ENCODE data around the gene CARM1.
"Not testable (repeated sequence)": the region's sequence is repeated elsewhere in the genome, so short reads cannot be mapped to it uniquely, and the experiment has no call there.

Gene CARM1

DNA sequence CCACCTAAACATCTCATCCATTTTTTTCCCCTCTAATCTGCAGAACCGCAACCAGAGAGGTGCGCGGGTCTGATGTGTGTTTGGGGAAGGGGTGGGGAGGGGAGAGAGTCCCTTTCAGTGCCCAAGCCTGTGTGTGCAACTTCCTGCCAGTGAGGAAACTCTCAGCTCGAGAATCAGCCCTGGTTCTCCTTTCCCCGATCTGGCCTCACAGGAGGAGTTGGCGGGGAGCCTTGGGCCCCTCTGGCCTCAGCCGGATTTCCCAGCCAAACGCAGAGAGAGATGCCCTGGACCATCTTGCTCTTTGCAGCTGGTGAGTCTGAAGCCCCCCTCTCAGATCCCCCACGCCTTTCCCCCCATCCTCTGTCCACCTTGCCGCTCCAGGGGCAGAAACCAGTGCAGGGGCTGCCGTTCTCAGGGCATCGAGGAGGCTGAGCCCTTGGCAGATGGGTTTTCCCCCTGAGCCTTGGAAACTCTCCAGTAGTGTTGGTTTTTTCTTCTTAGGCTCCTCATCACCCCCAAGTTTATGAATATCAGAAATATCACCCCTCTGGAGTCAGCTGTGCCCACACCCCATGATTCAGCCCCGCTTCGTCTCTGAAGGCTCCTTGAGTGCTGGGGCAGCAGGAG is 23.0 kb upstream of the CARM1 start, which contains the start of gene C19orf38:
Gene C19orf38, plus strand, starts transcription at position 186 of the 627 bp plus-strand sequence. Its CDS starts 94 bp downstream, at position 280.
- no peak for DNase-seq

DNA sequence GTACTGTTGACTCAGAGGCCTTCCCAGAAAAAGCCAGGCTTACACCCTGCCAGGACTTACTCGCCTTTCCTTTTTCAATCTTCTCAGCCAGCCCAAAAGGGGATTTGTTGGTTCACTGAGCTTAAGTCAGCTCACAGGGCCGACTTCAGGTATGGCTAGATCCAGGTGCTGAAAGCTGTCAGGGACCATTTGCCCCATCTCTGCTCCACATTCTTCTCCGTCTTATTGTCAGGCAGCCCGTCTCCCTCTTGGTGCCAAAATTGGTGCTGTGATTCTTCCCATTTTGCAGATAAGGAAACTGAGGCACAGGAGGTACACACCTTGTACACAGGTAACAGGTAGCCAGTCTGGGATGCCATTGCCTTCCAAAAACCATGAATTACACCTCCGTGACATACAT is 20.7 kb upstream of the CARM1 start:
- DNase-seq, result no peak

DNA sequence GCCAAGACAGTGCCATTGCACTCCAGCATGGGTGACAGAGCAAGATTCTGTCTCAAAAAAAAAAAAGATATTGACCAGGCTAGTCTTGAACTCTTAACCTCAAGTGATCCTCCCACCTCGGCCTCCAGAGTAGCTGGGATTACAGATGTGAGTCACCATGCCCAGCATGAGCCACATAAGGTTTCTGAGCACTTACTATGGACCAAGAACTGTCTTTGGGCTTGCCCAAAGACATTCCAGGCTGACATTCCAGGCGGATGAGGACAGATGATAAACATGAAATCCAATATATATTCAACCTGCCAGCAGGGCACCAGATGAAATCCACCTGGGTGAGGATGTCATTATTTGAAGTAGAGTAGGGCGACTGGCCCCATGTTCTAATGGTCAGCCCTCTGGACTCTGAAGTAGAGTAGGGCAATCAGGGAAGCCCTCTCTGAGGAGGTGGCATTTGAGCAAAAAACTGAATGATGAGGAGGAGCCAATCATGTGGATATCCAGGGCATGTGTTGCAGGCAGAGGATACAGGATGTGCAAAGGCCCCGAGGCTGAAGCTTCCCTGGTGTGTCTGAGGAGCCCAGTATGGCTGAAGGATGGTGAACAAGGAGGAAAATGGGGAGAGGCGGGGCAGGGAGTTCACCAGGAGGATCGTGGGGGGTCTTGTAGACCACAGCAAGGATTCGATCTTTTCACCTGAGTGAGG is 19.1 kb upstream of the CARM1 start:
- no peak for DNase-seq

DNA sequence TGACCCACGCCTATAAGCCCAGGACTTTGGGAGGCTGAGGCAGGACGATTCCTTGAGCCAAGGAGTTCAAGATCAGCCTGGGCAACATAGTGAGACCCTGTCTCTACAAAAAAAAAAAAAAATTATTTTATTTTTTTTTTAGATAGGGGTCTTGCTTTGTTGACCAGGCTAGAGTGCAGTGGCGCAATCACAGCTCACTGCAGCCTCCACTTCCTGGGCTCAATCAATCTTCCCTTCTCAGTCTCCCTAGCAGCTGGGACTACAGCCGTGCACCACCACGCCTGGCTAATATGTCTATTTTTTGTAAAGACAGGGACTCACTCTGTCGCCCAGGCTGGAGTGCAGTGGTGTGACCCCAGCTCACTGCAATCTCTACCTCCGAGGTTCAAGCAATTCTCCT is 18.4 kb upstream of the CARM1 start:
- DNase-seq, result no peak

DNA sequence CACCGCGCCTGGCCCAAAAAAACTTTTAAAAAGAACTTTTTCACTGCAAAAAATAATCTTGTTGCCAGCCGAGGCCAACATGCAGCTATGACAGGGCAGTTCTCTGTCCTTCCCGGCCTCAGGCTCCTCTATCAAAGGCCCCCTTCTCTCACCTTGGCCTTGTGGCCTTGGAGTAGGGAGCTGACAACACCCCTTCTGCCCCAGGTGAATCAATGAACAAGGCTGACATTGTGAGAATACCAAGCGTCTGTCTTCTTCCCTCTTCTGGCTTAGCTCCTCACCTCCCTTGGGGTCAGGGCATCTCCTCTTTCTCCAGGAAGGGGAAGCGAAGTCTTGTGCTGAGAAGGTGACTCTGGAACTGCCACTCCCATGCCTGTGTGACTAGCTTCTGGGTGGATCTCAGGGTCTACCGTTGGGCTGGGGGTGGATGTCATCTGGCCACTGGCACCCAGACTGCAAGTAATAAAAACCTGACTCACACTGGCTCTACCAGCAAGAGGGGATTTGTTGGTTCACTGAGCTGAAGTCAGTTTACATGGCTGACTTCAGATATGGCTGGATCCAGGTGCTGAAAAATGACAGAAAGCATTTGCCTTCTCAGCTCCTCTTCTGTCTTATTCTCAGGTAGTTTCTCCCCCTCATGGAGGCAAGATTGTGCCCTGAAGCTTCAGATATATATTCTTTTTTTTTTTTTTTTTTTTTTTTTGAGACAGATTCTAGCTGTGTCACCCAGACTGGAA is 16.8 kb upstream of the CARM1 start:
- DNase-seq, result no peak

DNA sequence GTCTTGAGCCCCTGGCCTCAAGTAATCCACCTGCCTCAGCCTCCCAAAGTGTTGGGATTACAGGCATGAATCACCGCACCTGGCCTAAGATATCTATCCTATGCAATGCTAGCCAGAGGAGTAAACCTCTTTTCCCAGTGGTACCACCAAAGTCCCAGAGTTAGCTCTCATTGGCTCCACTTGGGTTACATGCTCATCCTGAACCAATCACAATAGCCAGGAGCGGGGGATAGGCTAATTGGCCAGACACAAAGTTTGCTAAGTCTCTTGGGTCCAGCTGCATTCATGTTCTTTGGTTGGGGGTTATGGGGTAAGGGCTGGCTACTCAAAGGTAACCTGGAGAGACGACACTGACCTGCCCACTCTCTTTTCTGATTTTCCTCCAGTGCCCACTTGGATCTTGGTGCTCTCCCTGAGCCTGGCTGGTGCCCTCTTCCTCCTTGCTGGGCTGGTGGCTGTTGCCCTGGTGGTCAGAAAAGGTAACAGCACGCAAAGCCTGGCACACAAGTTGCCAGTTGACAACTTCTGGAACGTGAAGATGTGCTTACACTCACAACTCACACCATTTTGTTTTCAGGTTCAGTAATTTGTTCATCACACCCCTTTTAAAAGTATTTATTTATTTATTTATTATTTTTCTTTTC is 15.4 kb upstream of the CARM1 start:
- no peak for DNase-seq

DNA sequence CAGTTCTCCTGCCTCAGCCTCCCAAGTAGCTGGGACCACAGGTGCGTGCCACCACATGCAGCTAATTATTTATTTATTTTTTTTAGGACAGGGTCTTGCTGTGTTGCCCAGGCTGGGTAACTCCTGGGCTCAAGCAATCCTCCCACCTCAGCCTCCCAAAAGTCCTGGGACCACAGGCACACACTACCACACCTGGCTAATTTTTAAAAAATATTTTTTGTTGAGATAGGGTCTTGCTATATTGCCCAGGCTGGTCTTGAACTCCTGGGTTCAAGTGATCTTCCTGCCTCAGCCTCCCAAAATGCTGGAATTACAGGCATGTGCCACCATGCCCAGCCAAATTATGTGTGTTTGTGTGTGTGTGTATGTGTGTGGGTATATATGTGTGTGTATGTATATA is 14.5 kb upstream of the CARM1 start:
- DNase-seq, result not testable (repeated sequence)

DNA sequence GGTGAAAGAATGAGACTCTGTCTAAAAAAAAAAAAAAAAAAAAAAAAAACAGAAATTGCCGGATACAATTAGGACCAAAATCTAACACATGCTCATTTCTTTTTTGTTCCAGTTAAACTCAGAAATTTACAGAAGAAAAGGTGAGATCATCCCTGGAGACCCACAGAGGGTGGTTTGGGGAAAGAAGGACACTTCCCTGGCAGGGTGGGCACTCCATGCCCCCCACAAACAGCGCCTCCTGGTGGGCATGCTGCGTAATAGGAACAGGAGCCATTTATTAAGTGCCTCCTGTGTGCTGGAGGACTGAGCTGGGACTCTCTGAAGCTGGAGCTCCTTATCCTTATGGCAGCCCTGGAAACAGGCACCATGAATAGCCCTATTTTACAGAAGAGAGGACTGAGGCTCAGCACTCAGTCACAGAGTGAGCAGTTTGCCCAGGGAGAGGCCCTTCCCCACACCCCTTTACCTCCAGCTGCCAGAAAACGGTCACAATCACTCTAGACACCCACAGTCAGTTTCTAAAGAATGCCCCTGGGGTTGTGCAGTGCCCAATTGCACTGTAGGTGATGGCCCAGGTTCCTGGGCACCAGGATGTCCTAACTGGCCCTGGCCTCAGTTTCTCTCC is 13.0 kb upstream of the CARM1 start:
- DNase-seq, result no peak

DNA sequence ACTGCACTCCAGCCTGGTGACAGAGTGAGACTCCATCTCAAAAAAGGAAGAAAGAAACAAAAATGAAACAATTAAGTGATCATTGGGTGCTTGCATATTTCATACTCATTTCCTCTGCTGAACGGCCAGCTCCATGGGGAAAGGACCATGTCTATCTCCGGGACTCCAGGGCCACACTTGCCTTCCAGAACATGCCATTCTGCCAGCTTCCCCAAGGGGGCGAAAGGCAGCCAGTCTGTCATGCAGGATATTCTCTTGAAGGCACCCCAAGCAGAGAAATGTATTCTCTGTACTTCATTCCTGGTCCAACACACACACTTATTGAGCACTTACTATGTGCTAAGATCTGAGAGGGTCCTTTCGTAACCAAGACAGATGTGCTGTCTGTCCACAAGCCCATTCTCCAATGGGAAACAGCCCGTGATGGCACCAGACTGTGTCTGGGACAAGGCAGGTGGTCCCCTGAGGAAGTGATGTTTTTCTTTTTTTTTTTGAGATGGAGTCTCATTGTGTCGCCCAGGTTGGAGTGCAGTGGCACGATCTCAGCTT is 10.2 kb upstream of the CARM1 start:
- no peak for DNase-seq

DNA sequence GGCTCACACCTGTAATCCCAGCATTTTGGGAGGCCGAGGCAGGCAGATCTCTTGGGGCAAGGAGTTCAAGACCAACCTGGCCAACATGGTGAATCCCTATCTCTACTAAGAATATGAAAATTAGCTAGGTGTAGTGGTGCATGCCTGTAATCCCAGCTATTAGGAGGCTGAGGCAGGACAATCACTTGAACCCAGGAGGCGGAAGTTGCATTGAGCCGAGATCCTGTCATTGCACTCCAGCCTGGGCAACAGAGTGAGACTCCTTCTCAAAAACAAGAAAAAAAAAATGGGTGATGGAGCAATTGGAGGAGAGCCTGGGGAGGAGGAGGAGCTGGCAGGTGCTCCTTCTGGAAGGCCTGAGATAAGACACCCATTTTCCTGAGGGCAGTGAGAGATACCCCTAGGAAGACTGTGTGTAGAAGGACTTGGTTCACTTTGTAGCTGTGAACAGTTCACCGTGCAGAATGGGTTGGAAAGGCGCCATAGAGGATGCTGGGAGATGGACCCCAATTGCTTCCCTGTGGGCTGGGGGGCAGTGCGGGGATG is 8.7 kb upstream of the CARM1 start:
- DNase-seq, result no peak

DNA sequence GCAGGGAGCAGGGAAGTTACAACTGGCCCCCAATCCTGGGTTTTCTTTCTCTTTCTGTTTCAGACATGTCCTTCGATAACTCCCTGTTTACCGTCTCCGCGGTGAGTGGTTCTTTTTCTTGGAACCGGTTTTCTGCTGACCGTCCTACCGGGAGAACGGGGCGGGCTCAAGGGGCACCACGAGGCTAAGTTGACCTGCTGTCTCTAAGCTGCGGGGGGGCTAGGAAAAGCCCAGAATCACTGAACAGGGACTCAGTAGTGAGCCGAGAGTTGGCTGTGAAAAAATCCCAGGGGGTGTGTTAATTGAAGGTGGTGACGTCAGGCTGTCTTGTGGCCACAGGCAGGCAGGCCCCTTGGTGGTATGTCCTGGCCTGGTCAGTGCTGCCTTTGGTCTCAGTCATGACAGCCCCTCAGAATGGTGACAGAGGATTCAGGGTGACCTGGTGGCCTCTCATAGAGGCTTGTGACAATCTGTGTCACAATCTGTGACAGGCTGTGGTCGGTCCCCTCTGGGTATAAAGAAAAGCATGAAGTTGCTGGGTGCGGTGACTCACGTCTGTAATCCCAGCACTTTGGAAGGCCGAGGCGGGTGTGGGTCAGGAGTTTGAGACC is 8.1 kb upstream of the CARM1 start:
- no peak for DNase-seq

DNA sequence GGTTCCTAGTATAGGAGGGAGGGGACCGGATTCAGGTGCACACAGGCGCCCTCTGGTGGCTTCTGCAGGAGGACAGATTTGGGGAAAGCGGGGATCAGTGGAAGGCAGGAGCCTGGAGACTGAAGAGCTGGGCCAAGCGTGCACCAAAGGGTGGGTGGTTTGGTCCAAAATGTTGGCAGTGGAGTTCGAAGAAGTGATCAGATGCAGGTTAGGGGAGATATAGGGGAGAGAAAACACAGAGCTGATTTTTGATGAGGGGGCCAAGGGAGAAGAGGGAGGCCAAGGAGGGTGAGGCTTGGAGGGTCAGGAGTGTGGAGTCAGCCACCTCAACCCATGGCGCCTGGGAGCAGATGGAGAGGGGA is 6.8 kb upstream of the CARM1 start:
- DNase-seq, result peak; percentile 20

DNA sequence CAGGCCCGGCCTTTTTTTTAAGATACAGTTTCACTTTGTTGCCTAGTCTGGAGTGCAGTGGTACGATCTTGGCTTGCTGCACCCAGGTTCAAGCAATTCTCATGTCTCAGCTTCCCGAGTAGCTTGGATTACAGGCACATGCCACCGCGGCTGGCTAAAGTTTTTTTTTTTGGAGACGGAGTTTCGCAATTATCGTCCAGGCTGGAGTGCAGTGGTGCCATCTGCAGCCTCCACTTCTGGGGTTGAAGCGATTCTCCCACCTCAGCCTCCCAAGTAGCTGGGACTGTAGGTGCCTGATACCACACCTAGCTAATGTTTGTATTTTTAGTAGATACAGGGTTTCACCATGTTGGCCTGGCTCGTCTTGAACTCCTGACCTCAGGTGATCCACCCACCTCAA is 4.9 kb upstream of the CARM1 start:
- DNase-seq, result no peak

DNA sequence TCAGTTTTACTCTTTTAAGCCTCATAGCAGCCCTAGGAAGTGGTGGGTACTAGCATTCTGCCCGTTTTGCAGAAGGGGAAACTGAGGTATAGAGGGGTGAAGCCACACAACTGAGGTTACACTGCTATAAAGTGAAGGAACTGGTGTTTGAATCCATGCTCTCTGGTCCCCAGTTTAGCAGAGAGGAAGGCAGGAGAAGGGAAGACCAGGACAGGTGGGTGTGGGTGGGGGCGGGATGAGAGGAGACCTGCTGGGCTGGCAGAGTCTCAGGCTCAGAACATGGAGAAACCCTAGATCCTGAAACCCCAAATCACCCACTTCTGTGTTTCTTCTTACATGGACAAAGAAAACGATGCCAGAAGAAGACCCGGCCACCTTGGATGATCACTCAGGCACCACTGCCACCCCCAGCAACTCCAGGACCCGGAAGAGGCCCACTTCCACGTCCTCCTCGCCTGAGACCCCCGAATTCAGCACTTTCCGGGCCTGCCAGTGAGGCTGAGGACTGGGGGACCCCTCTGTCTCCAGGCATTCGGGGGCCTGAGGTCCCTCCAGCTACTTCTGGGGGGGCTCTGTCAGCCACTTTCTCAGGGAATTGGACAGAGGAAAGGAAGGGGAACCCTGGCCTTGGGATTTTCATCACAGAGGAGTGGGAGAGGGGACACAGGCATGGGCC is 2.3 kb upstream of the CARM1 start:
- no peak for DNase-seq

DNA sequence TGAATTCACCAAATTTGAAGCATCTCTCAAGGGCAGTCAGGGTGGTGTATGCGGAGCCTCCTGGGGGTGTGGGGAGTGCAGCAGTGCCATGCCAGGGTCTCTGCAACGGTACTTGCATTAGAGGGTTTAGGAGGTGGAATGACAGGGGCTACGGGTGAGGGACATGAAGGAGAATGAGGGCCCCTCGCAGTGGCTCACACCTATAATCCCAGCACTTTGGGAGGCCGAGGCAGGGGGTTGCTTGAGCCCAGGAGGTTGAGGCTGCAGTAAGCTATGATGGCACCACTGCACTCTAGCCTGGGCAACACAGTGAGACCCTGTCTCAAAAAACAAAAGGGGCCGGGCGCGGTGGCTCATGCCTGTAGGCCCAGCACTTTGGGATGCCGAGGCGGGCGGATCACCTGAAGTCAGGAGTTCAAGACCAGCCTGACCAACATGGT is 1.5 kb upstream of the CARM1 start:
- not testable (repeated sequence) for DNase-seq

DNA sequence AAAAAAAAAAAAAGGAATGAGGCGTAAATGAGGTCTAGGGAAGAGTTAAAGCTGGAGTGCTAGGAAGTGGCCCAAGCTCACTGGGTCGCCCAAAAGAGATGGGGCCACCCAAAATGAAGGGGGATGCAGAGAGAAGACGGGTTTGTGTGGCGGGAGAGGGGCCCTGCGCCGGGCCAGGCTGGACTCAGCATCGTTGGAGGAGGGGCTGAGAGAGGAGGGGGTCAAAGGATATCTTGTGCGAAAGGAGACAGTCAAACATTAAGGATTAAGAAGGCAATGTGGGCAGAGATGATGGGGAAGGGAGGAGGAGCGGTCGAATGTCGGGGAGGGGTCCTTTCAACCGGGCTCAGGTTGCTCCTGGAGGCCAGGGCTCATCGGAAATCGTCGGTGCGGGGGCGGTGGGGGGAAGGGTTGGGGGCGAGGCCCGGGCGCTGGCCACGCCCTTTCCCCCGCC is 825 bp upstream of the CARM1 start:
- no peak for DNase-seq

DNA sequence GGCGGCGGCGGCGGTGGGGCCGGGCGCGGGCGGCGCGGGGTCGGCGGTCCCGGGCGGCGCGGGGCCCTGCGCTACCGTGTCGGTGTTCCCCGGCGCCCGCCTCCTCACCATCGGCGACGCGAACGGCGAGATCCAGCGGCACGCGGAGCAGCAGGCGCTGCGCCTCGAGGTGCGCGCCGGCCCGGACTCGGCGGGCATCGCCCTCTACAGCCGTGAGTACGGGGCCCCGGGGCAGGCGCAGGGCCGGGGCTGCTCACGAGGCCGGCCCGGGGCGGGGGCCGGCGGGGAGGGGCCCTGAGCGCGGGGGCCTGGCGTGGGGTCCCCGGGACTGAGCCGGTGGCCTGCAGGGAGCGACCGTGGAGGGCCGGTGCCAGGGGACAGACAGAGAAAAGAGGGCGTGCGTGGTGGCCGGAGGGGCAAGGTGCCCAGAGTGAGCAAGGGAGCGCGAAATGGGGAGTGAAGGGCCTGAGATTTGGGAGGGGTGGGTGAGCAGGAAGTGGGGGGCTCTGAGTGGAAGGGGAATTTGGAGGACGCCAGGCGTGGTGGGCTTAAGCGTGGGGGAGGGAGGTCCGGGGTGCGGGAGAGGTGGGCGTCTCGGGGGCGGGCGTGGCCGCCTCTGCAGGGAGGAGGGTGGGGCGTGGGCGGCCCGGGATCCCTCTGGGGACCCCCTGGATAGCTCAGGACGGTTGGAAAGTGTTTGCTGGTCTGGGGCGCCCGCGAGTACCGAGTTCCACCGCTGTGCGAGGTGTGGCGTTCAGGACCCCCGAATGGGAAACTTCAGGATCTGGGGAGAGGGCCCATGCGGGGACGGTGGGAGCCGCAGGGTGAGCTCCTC is 575 bp downstream of the CARM1 start:
- DNase-seq, result no peak

DNA sequence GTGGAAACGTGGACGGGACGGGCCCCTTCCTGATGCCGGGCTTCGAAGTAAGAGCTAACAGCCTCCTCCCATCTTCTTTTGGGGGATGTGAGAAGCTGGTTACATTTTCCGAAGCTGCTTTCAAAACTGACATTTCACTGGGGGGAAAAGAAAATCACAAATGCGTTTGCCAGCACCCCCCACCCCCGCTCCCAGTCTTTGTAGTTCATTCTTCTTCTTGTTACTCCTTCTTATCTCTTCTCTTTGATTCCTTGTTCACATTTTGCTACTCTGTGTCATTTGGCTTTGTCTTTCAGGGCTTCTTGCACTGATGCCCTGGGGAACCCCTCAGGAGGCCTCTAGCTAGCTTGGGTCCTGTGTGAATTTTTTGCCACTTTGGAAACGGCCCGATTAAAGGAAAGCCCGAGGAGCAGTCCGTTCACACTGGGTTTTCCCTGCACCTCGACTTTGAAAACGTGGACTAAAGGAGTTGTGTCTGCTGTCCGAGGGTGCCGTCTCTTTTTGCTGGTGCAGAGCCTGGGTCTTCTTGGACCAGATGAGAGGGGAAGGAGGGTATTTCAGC is 1.3 kb downstream of the CARM1 start:
- DNase-seq, result no peak

DNA sequence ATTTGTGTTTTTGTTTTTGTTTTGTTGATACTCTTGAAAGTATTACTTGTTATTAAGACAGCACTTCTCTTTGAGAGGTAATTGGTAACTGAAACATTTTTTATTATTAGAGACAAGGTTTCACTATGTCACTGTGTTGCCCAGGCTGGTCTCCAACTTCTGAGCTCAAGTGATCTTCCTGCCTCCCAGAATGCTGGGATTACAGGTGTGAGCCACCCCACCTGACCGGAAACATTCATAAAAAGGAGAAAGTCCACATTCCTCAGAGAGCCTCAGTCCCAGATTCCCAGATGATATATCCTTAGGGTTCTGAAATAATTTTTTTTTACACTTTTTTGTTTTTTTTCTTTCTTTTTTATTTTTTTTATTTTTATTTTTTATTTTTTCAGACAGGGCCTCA is 2.7 kb downstream of the CARM1 start:
- DNase-seq, result no peak
